HCT116 (cell line): ENCODE data around the gene ENO2.

Source experiments
- EZH2phosphoT487 ChIP-seq: fragments of 200-600 bp; IDR thresholded peaks from 2 replicates; pipeline ENCODE4 v1.6.1; 2018; ENCODE audit warnings: antibody characterized with exemption, borderline replicate concordance
- POLR2A ChIP-seq: IDR thresholded peaks from 2 replicates; pipeline ENCODE4 v1.7.0; 2011; ENCODE audit warnings: borderline replicate concordance; ENCODE audit not compliant: insufficient read depth, insufficient read length; ENCODE audit errors: extremely low read depth
- POLR2AphosphoS5 ChIP-seq: IDR thresholded peaks from 2 replicates; pipeline ENCODE4 v1.6.1; 2011; ENCODE audit warnings: mild to moderate bottlenecking, low read depth, low read length, moderate library complexity
- RAD21 ChIP-seq: IDR thresholded peaks from 2 replicates; pipeline ENCODE4 v1.6.1; 2012; ENCODE audit warnings: low read depth, mild to moderate bottlenecking
- SP1 ChIP-seq: IDR thresholded peaks from 2 replicates; pipeline ENCODE4 v1.6.1; 2012; ENCODE audit warnings: low read depth
- SRF ChIP-seq: IDR thresholded peaks from 2 replicates; pipeline ENCODE4 v1.6.1; 2012; ENCODE audit warnings: low read depth
- YY1 ChIP-seq: IDR thresholded peaks from 2 replicates; pipeline ENCODE4 v1.6.1; 2011; ENCODE audit warnings: low read length, low read depth, moderate library complexity, mild to moderate bottlenecking; ENCODE audit not compliant: insufficient replicate concordance; ENCODE audit errors: extremely low read depth
- ZFX ChIP-seq: fragments of 450-650 bp; IDR thresholded peaks from 2 replicates; pipeline ENCODE4 v1.6.1; 2017
- TF ChIP-seq, protein P1 (sequence below), 3 experiments: fragments of 200-600 bp in 1 of 3; sonication (generic) in 1 of 3; IDR thresholded peaks in 2 of 3; conservative IDR thresholded peaks in 1 of 3; 2 replicates each; pipeline ENCODE4 v1.5.1; 2012 to 2017; ENCODE audit warnings: low read depth in 2 of 3, low read length in 2 of 3, antibody characterized with exemption in 1 of 3, borderline replicate concordance in 1 of 3, control low read depth in 1 of 3, mild to moderate bottlenecking in 1 of 3, mixed read lengths in 1 of 3, mixed run types in 1 of 3, moderate library complexity in 1 of 3; ENCODE audit not compliant: insufficient read depth in 1 of 3
- TF ChIP-seq, protein P2 (sequence below): IDR thresholded peaks from 2 replicates; pipeline ENCODE4 v1.6.1; 2012
- TF ChIP-seq, protein P3 (sequence below): IDR thresholded peaks from 2 replicates; pipeline ENCODE4 v1.6.1; 2012; ENCODE audit warnings: low read depth
- TF ChIP-seq, protein P4 (sequence below): IDR thresholded peaks from 2 replicates; pipeline ENCODE4 v1.6.1; 2011; ENCODE audit warnings: mild to moderate bottlenecking, low read length, moderate library complexity; ENCODE audit not compliant: insufficient replicate concordance; ENCODE audit errors: extremely low read depth

DNA sequence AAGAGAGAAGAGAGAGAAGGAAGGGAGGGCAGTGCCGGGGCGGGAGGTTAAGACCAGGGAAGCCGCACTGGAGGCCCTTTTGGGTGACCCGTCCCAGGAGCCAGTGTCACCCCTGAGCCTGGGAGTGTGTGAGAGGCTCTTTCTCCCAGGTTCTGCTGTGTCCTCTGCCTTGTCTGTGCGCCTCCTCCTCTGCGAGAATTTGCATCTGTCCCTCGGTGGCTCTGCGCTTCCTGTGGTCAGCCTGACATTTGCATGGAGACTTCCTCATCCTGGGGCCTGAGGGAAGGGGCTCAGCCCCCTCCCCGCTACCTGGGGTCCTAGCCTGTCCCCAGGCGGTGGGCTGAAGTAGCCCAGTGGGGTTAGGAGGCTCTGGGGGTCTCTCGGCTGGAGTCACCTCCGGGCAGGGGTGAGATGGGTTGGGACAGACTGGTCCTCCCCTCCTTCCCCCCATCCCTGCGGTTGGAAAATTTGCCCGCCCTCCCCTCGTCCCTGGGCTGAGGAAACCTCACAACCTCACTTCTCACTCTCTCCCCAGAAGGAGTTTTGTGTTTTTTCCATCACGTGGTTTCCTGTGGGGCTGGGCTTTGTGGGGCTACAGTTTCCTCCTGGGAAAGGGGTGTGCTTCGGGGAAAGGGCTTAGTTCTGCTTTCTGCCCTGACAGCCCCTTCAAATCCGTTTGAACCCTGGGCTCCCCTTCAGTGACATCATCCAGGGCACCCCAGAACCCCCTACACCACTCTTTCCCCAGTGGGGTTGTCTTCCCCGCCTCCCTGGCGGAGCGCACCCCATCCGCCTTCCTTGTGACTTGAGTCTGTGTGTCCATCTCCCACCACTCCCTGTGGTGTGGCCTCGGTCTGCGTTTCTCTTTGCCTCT is 39.3 kb downstream of the ENO2 start:
- TF ChIP-seq, protein P1, sequence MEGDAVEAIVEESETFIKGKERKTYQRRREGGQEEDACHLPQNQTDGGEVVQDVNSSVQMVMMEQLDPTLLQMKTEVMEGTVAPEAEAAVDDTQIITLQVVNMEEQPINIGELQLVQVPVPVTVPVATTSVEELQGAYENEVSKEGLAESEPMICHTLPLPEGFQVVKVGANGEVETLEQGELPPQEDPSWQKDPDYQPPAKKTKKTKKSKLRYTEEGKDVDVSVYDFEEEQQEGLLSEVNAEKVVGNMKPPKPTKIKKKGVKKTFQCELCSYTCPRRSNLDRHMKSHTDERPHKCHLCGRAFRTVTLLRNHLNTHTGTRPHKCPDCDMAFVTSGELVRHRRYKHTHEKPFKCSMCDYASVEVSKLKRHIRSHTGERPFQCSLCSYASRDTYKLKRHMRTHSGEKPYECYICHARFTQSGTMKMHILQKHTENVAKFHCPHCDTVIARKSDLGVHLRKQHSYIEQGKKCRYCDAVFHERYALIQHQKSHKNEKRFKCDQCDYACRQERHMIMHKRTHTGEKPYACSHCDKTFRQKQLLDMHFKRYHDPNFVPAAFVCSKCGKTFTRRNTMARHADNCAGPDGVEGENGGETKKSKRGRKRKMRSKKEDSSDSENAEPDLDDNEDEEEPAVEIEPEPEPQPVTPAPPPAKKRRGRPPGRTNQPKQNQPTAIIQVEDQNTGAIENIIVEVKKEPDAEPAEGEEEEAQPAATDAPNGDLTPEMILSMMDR (IDR thresholded peaks at IDR 0.05 in 2 of 3, conservative IDR thresholded peaks at IDR 0.05 in 1 of 3; ENCODE audit: borderline replicate concordance in 1 of 3, insufficient read depth in 1 of 3, low read depth in 2 of 3, low read length in 2 of 3): no peak
- TF ChIP-seq SP1 (no peak), RAD21 (no peak), POLR2A (no peak), ZFX (no peak), POLR2AphosphoS5 (no peak), EZH2phosphoT487 (no peak), SRF (no peak), YY1 (no peak)
- TF ChIP-seq, protein P2, sequence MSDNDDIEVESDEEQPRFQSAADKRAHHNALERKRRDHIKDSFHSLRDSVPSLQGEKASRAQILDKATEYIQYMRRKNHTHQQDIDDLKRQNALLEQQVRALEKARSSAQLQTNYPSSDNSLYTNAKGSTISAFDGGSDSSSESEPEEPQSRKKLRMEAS: no peak
- TF ChIP-seq, protein P3, sequence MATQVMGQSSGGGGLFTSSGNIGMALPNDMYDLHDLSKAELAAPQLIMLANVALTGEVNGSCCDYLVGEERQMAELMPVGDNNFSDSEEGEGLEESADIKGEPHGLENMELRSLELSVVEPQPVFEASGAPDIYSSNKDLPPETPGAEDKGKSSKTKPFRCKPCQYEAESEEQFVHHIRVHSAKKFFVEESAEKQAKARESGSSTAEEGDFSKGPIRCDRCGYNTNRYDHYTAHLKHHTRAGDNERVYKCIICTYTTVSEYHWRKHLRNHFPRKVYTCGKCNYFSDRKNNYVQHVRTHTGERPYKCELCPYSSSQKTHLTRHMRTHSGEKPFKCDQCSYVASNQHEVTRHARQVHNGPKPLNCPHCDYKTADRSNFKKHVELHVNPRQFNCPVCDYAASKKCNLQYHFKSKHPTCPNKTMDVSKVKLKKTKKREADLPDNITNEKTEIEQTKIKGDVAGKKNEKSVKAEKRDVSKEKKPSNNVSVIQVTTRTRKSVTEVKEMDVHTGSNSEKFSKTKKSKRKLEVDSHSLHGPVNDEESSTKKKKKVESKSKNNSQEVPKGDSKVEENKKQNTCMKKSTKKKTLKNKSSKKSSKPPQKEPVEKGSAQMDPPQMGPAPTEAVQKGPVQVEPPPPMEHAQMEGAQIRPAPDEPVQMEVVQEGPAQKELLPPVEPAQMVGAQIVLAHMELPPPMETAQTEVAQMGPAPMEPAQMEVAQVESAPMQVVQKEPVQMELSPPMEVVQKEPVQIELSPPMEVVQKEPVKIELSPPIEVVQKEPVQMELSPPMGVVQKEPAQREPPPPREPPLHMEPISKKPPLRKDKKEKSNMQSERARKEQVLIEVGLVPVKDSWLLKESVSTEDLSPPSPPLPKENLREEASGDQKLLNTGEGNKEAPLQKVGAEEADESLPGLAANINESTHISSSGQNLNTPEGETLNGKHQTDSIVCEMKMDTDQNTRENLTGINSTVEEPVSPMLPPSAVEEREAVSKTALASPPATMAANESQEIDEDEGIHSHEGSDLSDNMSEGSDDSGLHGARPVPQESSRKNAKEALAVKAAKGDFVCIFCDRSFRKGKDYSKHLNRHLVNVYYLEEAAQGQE: no peak
- TF ChIP-seq, protein P4, sequence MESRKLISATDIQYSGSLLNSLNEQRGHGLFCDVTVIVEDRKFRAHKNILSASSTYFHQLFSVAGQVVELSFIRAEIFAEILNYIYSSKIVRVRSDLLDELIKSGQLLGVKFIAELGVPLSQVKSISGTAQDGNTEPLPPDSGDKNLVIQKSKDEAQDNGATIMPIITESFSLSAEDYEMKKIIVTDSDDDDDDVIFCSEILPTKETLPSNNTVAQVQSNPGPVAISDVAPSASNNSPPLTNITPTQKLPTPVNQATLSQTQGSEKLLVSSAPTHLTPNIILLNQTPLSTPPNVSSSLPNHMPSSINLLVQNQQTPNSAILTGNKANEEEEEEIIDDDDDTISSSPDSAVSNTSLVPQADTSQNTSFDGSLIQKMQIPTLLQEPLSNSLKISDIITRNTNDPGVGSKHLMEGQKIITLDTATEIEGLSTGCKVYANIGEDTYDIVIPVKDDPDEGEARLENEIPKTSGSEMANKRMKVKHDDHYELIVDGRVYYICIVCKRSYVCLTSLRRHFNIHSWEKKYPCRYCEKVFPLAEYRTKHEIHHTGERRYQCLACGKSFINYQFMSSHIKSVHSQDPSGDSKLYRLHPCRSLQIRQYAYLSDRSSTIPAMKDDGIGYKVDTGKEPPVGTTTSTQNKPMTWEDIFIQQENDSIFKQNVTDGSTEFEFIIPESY: no peak
